ENCODE data around the gene MYO16.
"Not testable (repeated sequence)": the region's sequence is repeated elsewhere in the genome, so short reads cannot be mapped to it uniquely, and the experiment has no call there.

The MYO16 gene

DNA sequence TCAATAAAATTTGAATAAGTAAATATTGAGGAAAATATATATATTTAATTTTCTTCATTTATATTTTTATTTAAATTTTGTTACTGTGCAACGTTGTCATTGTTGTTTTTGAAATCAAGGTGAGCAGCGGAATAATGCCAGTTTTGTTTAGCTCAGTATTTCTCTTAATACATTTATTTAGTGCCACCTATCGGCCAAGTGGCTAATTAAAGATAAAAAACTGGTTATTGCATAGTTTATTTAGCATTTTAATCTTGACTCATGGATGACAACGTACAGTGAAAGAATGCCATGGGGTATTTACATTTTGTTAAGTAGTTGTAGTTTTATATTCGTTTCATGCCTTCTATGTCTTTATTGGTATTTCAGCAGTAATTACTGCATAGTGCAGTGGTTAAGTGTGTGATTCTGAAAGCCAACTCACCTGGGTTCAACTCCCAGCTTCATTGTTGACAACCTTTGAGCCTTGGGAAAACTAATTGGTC lies 265.9 kb downstream of the MYO16 start:
- DNase-seq (ENCODE audit: low read depth in 2 of 2), result no peak

DNA sequence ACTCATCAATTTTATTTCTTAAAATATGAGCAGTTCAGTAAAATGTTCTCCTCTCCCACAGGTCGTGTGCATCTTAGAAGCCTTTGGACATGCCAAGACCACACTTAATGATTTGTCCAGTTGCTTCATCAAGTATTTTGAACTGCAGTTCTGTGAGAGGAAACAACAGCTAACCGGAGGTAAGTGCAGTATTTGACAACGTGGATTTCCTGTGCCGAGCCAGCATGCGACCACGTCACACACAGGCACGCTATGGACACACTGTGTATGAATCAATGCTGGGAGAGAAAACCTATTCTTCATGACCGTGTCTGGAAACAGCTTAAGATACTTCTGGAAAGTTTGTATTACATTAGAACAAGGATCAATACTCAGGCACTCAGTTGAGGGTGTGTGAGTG lies 268.5 kb downstream of the MYO16 start:
- DNase-seq (ENCODE audit: low read depth in 2 of 2), result no peak

GRCh38 chr13:108902405-108903155 lies 273.2 kb downstream of the MYO16 start:
- DNase-seq (ENCODE audit: low read depth in 2 of 2), result no peak

DNA sequence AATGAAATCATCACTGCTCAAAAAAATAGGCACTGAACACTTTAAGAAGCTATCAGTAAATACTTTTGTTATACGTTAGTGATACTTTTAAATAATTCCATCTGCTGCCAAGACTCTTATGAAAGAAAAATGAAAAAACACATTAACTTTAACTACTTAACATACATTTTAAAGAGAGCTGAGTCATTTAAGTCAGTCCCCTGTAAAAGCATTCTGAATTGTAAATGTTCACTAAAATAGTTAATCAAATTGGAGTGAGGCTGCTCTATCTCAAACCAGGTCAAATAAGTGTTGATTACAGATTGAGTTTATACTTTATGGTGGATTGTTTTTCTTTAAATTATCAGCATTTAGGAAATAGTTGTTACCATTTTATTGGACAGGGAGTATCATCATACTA lies 274.2 kb downstream of the MYO16 start:
- no peak for DNase-seq (ENCODE audit: low read depth in 2 of 2)

GRCh38 chr13:108911807-108912206 lies 282.4 kb downstream of the MYO16 start:
- DNase-seq (ENCODE audit: low read depth in 2 of 2), result no peak

- DNase-seq (ENCODE audit: low read depth in 2 of 2), result not testable (repeated sequence)
Observed at GRCh38 chr13:108913731-108914130, 284.3 kb downstream of the MYO16 start.

DNA sequence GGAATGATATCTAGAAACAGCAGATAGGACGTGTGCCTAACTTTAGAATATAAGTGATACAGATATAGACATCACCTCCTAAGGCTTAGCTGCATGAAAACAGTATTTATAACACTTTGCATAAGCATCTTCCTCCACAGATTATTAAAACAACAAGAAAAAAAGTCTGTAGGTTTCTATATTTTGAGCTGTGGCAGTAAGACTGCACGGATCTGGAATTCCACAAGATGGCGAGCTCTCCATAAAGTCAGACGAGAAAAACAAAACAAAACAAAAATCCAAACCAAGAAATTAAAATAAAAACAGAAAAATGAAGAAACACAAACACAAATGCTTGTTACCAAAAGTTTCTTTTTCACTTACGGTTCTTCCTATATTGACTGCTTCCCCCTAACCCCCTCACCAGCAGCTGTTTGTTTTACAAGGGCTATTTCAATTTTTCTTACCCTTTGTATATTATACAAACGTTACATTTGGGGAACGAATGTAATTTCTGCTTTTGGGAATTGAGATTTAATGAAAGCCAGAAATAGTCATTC lies 285.8 kb downstream of the MYO16 start:
- DNase-seq (ENCODE audit: low read depth in 2 of 2), result no peak

- peak; percentile 29 to 45 for DNase-seq (ENCODE audit: low read depth in 2 of 2)
Observed at GRCh38 chr13:108915634-108916512, 286.5 kb downstream of the MYO16 start.

DNA sequence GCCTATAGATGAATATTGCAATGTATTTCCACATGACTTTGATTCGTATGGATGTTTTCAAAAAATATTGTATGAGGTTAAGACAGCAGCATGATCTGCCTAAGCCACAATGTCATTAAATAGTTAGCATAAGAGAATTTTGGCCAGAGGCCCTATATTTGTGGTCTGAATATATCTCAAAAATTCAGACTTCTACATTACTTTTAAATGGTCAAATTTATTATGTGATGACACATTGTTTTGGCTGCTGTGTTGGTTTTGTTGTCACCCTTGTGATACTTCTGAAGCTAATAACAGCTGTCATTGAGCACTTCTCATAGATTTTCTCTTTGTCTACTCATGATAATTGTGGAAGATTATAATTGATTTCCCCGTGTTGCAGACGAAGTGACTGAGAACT lies 288.2 kb downstream of the MYO16 start:
- no peak for DNase-seq (ENCODE audit: low read depth in 2 of 2)

- DNase-seq (ENCODE audit: low read depth in 2 of 2), result no peak
Observed at GRCh38 chr13:108919036-108919907, 289.9 kb downstream of the MYO16 start.

- DNase-seq (ENCODE audit: low read depth in 2 of 2), result no peak
Observed at GRCh38 chr13:108920137-108920536, 290.7 kb downstream of the MYO16 start.

GRCh38 chr13:108921238-108921637 lies 291.8 kb downstream of the MYO16 start:
- no peak for DNase-seq (ENCODE audit: low read depth in 2 of 2)

DNA sequence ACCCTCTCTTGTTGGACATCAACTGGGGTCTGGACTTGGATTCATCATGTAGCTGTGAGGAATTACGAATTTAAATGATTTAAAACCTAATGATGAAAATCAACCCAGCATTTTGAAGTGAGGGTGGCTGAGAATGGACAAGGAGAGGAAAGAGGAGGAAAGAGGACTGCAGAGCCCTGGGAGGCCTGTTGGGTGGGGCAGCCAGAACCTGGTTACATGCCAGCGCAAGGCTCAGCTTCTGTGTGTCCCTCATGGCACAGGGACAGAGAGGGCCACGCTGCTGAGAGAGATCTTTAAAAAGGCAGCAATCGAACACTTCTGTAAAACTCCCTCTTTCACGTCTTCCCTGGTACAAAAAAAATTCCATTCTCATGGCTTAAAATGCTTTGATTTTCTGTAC lies 292.7 kb downstream of the MYO16 start:
- DNase-seq (ENCODE audit: low read depth in 2 of 2), result no peak

DNA sequence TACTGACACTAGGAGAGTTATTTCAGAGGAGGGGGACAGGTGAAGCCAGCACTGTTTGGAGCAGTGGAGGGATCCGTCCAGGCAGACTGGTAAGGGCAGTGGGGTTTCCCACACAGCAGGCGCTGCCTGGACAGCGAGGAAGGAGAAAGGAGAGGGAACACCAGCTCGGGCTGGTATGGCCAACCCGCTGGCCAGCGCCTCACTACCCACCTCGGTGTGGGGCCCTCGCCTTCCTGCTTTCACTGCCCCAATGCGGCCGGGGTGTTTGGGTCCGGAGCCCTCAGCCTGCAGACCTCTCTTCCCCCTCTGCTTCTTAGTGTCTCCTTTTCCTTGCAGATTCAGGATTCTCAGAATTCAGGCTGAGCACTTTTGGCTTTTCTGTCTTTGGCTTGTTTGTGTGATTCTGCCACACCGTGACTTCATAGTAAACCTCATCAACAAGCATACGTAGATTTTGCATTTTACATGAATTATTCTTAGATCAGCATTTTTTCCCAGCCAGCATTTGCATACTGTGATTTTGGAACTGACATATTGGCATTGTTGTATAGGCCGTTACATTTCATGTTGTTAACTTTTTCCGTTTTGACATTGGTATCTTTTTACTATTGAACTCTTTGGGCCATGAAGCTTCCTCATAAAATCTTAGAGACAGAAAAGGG lies 294.1 kb downstream of the MYO16 start:
- DNase-seq (ENCODE audit: low read depth in 2 of 2), result no peak

DNA sequence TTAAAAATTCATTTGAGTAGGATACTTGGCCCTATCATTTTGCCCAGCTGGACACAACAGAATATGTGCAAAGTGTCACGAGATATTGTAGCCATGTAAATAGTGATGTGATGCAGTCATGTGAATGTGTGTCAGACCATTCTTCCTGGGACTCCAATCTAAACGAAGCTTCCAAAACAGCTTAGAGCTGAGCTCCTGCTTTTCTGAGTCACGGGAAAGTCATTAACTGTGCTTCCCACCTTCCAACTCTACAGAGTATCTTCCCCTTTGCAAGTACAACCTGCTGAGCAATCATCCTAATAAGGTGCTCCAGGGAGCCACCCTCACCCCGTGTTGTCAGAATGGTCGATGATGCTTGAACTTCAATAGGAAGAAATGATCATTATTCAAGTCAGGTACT lies 294.7 kb downstream of the MYO16 start:
- no peak for DNase-seq (ENCODE audit: low read depth in 2 of 2)

DNA sequence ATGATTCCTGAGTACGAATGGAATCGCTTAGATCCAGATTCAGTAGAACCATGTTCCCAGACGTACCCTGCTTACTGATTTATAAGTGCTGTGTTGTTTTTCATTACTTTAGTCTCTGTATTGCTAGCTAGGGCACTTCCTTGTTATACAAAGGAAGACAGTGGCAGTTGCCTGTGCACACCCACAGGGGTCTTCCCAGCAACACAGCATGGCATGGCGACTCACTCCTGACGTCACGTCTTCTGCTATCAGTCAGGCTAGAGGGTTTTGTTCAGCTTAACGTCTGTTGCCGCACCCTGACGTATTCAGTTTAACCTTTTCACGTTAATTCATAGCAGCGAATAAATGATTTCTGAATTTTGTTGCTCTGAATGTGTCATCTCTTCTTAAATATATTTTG lies 295.1 kb downstream of the MYO16 start:
- DNase-seq (ENCODE audit: low read depth in 2 of 2), result no peak

- no peak for DNase-seq (ENCODE audit: low read depth in 2 of 2)
Observed at GRCh38 chr13:108925070-108925469, 295.7 kb downstream of the MYO16 start.

DNA sequence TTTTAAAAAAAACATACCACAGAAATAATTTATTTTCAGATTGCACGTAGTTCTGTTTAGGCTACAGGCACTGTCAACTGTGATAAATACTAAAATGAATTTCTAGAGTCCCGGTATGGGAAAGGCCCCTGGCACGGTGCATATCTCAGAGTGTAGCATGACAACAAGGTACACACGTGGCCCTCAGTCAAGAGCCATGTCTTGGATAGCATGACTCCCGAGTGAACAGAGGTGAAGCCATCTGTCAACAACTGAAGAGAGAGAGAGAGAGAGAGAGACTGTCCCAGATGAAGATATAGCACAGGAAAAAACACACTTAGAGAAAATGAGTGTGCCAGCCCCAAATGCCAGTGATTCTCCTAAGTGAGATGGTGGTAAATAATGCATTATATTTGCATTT lies 297.5 kb downstream of the MYO16 start:
- no peak for DNase-seq (ENCODE audit: low read depth in 2 of 2)

DNA sequence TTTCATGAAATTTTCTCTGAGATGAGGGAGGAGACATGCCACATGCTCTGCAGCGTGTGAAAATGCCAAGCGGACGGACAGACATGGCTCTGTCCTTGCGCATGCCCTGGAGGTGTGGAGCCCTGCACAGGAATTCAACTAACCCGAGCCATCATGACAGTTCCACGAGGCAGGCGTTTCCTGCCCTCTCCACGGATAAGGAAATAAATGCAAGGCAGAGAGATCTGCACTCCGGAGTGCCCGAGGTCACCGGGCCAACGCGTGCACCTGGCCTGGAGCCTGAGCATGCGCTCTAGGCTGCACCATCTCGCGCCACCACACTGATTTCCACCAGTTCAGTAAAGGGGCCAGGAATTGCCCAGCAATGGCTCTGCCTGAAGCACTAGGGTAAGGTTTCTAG lies 298.2 kb downstream of the MYO16 start:
- DNase-seq (ENCODE audit: low read depth in 2 of 2), result no peak

DNA sequence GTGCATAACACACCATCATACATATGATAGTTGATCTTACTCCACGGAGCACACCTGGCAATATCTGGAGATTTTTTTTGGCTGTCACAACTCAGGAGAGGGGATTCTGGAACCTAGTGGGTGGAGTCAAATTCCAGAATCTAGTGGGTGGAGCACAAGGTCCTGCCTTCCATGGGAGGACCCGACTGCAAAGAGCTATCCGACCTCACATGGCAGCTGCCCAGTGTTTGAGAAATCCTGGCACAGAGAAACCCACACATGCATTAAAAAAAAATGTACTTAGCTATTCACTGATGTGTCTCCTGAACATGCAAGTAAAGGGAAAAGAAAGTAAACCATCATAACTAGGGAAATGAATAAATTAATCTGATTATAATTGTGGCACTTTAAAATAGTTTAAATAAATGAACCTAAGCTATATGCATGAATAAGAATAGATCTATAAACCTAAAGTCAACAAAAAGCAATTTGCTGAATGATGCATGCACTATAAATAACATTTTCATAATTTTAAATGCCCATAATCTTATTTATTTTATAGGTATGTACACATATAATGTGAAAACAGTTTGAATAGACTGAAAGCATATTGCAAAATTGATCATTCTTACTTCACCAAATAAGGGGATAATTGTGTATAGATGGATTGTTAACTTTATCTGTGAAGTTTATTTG lies 300.3 kb downstream of the MYO16 start:
- no peak for DNase-seq (ENCODE audit: low read depth in 2 of 2)

DNA sequence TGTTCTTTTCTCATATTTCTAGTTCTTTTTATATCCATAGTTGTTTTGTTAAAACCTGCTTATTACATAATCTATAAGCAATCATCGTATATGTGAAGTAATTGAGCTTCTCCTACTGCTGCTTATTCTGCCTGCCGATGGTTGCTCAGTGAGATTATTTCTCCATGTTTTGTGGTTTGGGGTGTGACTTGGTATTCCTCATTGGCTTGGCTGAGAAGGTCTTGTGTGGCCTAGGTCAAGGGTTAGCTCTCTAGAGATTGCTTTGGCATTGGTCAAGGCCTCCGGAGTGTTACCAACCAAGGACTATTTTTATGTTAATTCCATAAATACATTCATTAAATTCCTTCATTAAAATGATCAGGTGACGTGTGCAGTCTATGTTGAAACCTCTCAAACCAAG lies 302.8 kb downstream of the MYO16 start:
- DNase-seq (ENCODE audit: low read depth in 2 of 2), result no peak
